ENCODE measurements around the gene SPATA19. TPM values are rescaled to one million over a fixed set of nuclear protein-coding genes. Genes with fewer than 3 reads are reported as not detected.

Gene SPATA19
- total RNA-seq, 2 experiments from 2014 or later: not detected

GRCh38 chr11:133800666-133801065 lies 44.6 kb downstream of the SPATA19 start:
- H2AFZ ChIP-seq (ENCODE audit: low read length): no peak overlapping the region
- CTCF ChIA-PET (ENCODE audit: unreplicated experiment): no interaction called here
- H3K9me3 ChIP-seq (ENCODE audit: low read length): no peaks in the 10 kb centered on the region
- H3K9me2 ChIP-seq (ENCODE audit: insufficient read depth, low read length): no peaks in the 10 kb centered on the region
- no peaks in the 10 kb centered on the region for H3K4me1 ChIP-seq (ENCODE audit: insufficient read depth, low read length, poor library complexity, severe bottlenecking)
- no peak for DNase-seq (ENCODE audit: low spot score)
- BruUV-seq (replicated peaks): no TSS peak
- no peaks in the 10 kb centered on the region for H3K36me3 ChIP-seq (ENCODE audit: insufficient read depth, low read length)
- TF ChIP-seq, protein P1, sequence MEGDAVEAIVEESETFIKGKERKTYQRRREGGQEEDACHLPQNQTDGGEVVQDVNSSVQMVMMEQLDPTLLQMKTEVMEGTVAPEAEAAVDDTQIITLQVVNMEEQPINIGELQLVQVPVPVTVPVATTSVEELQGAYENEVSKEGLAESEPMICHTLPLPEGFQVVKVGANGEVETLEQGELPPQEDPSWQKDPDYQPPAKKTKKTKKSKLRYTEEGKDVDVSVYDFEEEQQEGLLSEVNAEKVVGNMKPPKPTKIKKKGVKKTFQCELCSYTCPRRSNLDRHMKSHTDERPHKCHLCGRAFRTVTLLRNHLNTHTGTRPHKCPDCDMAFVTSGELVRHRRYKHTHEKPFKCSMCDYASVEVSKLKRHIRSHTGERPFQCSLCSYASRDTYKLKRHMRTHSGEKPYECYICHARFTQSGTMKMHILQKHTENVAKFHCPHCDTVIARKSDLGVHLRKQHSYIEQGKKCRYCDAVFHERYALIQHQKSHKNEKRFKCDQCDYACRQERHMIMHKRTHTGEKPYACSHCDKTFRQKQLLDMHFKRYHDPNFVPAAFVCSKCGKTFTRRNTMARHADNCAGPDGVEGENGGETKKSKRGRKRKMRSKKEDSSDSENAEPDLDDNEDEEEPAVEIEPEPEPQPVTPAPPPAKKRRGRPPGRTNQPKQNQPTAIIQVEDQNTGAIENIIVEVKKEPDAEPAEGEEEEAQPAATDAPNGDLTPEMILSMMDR (conservative IDR thresholded peaks at IDR 0.05; ENCODE audit: low read length): no peak
- no peak for TF ChIP-seq EZH2phosphoT487 (IDR thresholded peaks at IDR 0.05; ENCODE audit: borderline replicate concordance, low read depth, low read length)
- intact Hi-C loops (cut with micrococcal nuclease; ENCODE audit: unreplicated experiment): no loop called here
- no peak overlapping the region for H3K4me3 ChIP-seq (ENCODE audit: low read depth, low read length, poor library complexity, severe bottlenecking)
- no peak overlapping the region for H3K27ac ChIP-seq (ENCODE audit: low read depth, low read length, poor library complexity, severe bottlenecking)
- H4K20me1 ChIP-seq (ENCODE audit: insufficient read depth, low read length): no peaks in the 10 kb centered on the region
- POLR2A ChIA-PET: no interaction called here
- no peaks in the 10 kb centered on the region for H3K79me2 ChIP-seq (ENCODE audit: insufficient read depth, low read depth, low read length)
- H3K4me2 ChIP-seq (ENCODE audit: low read length): no peak overlapping the region

DNA sequence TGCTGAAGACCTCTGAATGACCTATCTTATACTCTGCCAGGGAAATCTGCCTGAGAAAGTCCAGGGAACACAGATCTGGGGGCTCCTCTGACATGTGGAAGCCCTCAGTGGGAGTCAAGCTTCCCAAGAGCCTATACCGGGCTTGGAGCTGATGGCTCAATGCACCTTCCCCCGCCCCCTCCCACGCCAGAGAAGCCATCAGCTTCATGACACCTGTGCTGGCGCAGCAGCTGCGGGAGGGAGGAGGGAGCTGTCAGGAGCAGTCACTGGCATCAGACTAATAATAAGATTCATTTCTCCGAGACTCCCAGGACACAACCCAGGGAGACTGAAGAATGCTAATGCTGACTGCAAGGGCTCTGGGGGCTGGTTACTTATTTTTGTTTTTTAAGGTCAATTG lies 47.8 kb downstream of the SPATA19 start:
- no peaks in the 10 kb centered on the region for H3K9me3 ChIP-seq (ENCODE audit: low read length)
- no peaks in the 10 kb centered on the region for H3K79me2 ChIP-seq (ENCODE audit: insufficient read depth, low read depth, low read length)
- H3K9me2 ChIP-seq (ENCODE audit: insufficient read depth, low read length): no peaks in the 10 kb centered on the region
- no peak overlapping the region for H3K4me3 ChIP-seq (ENCODE audit: low read depth, low read length, poor library complexity, severe bottlenecking)
- H4K20me1 ChIP-seq (ENCODE audit: insufficient read depth, low read length): no peaks in the 10 kb centered on the region
- ChIA-PET POLR2A (no interaction called here), CTCF (ENCODE audit: unreplicated experiment) (no interaction called here)
- H3K36me3 ChIP-seq (ENCODE audit: insufficient read depth, low read length): no peaks in the 10 kb centered on the region
- no peaks in the 10 kb centered on the region for H3K4me1 ChIP-seq (ENCODE audit: insufficient read depth, low read length, poor library complexity, severe bottlenecking)
- no peak overlapping the region for H2AFZ ChIP-seq (ENCODE audit: low read length)
- no peak for DNase-seq (ENCODE audit: low spot score)
- intact Hi-C loops (cut with micrococcal nuclease; ENCODE audit: unreplicated experiment): no loop called here
- no peak overlapping the region for H3K4me2 ChIP-seq (ENCODE audit: low read length)
- TF ChIP-seq, protein P1 (conservative IDR thresholded peaks at IDR 0.05; ENCODE audit: low read length): no peak
- TF ChIP-seq EZH2phosphoT487 (IDR thresholded peaks at IDR 0.05; ENCODE audit: borderline replicate concordance, low read depth, low read length): no peak
- no TSS peak for BruUV-seq (replicated peaks)
- no peak overlapping the region for H3K27ac ChIP-seq (ENCODE audit: low read depth, low read length, poor library complexity, severe bottlenecking)

DNA sequence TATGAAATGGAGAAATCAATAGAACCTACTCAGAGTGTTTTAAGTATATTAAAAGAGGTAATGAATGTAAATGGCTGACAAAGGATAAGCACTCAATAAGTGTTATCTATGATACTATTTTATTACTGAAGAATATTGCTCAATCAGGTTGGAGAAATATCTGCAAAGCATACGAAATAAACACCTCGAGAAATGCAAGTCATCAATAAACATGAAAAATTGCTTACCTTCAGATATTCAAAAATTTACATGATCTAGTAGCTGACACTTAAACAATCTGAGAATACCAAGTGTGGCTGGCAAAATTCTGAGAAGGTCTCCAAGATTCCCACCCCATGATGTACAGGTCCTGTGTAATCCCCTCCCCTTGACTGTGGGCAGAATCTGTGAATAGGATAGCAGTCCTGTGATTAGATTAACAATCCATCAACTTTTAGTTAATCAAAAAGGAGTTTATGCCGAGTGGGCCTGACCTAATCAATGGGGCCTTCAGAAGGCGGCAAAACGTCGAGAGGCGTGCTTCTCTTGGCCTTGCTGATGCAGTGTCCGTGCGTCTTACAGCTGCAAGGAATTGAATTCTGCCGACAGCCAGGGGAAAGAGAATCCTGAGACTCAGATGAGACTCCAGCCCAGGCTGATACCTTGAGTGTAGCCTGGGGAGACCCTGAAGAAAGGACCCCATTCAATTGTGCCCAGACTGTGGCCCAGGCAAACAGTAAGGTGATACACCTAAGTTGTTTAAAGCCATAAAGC lies 49.1 kb downstream of the SPATA19 start:
- CTCF ChIA-PET (ENCODE audit: unreplicated experiment): no interaction called here

More for the DNA sequence above, 49.1 kb downstream of the SPATA19 start:
- Histone ChIP-seq H3K79me2 (ENCODE audit: insufficient read depth, low read depth, low read length) (no peaks in the 10 kb centered on the region), H3K9me2 (ENCODE audit: insufficient read depth, low read length) (no peaks in the 10 kb centered on the region), H3K27ac (ENCODE audit: low read depth, low read length, poor library complexity, severe bottlenecking) (no peak overlapping the region), H3K4me3 (ENCODE audit: low read depth, low read length, poor library complexity, severe bottlenecking) (no peak overlapping the region), H3K9me3 (ENCODE audit: low read length) (no peaks in the 10 kb centered on the region), H4K20me1 (ENCODE audit: insufficient read depth, low read length) (no peaks in the 10 kb centered on the region), H3K4me1 (ENCODE audit: insufficient read depth, low read length, poor library complexity, severe bottlenecking) (no peaks in the 10 kb centered on the region), H3K4me2 (ENCODE audit: low read length) (no peak overlapping the region), H3K36me3 (ENCODE audit: insufficient read depth, low read length) (no peaks in the 10 kb centered on the region), H2AFZ (ENCODE audit: low read length) (no peak overlapping the region)
- no peak for DNase-seq (ENCODE audit: low spot score)
- TF ChIP-seq, protein P1 (conservative IDR thresholded peaks at IDR 0.05; ENCODE audit: low read length): no peak
- no peak for TF ChIP-seq EZH2phosphoT487 (IDR thresholded peaks at IDR 0.05; ENCODE audit: borderline replicate concordance, low read depth, low read length)
- POLR2A ChIA-PET: no interaction called here
- intact Hi-C loops (cut with micrococcal nuclease; ENCODE audit: unreplicated experiment): no loop called here
- BruUV-seq (replicated peaks): no TSS peak
